ENCODE results near the gene SNRPB2.

Gene SNRPB2

DNA sequence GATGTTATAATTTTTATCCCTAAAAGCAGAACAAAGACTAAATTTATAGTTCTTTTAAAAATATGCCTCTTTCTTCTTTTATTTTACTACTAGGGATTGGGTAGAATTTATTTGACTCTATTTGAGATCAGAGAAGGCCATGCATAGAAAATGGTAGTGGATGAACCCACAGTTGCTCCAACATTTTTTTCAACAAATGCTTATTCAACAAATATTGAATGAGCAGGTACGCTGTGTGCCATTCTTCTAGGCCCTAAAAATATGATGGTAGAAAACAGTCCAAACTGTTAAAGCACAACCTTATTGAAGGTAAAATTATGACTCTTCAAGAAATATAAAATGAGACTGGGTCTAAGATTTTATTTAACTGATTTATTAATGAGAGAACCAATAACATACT is 48.3 kb downstream of the SNRPB2 start:
- no peaks in the 10 kb centered on the region for H3K36me3 Mint-ChIP-seq (ENCODE audit: insufficient read depth)
- H3K27me3 Mint-ChIP-seq = peaks cover 9 to 31% of the 10 kb centered on the region in 2 donors
- H3K4me1 Mint-ChIP-seq (ENCODE audit: low read depth in 2 of 2) = no peaks in the 10 kb centered on the region
- H3K27ac Mint-ChIP-seq = no peak overlapping the region
- H3K4me3 Mint-ChIP-seq = no peak overlapping the region
- peaks cover 5 to 10% of the 10 kb centered on the region in 2 donors for H3K9me3 Mint-ChIP-seq
- ATAC-seq (replicated peaks) (no peak), DNase-seq (no peak)

DNA sequence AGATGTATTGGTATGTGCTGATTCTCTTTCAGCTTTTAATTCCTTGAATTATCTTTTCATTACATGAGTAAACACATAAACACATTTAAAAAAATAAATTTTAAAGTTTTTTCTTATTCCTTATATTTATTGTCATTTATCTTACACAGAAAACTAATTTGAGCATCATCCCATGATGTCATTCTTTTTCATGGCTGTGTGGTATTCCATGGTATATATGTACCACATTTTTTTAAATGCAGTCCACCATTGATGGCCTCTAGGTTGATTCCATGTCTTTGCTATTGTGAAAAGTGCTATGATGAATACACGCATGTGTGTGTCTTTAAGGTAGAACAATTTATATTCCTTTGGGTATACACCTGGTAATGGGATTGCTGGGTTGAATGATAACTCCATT is 51.7 kb downstream of the SNRPB2 start:
- DNase-seq (no peak), ATAC-seq (replicated peaks) (no peak)
- H3K27ac Mint-ChIP-seq = no peak overlapping the region
- no peaks in the 10 kb centered on the region for H3K4me1 Mint-ChIP-seq (ENCODE audit: low read depth in 2 of 2)
- no peaks in the 10 kb centered on the region for H3K36me3 Mint-ChIP-seq (ENCODE audit: insufficient read depth)
- peaks cover 26 to 30% of the 10 kb centered on the region in 2 donors for H3K27me3 Mint-ChIP-seq
- H3K9me3 Mint-ChIP-seq = peaks cover 3 to 14% of the 10 kb centered on the region in 2 donors
- H3K4me3 Mint-ChIP-seq = no peak overlapping the region

DNA sequence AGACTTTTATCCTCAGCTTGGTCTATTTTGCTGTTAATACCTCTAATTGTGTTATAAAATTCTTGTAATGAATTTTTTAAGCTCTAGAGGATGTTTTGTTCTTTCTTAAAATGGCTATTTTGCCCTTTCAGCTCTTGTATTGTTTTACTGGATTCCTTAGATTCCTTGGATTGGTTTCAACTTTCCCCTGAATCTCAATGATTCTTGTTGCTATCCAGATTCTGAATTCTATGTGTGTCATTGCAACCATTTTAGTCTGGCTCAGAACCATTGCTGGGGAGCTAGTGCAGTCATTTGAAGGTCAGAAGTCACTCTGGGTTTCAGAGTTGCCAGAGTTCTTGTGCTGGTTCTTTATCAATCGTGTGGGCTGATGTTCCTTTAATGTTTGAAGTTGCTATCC is 55.4 kb downstream of the SNRPB2 start:
- H3K36me3 Mint-ChIP-seq (ENCODE audit: insufficient read depth) = no peaks in the 10 kb centered on the region
- H3K27ac Mint-ChIP-seq = no peak overlapping the region
- H3K27me3 Mint-ChIP-seq = peaks cover 39 to 42% of the 10 kb centered on the region in 2 donors
- H3K9me3 Mint-ChIP-seq = peaks cover 3 to 14% of the 10 kb centered on the region in 2 donors
- ATAC-seq (replicated peaks) = no peak
- H3K4me3 Mint-ChIP-seq = no peak overlapping the region
- no peak for DNase-seq
- no peaks in the 10 kb centered on the region for H3K4me1 Mint-ChIP-seq (ENCODE audit: low read depth in 2 of 2)

Data from effector memory CD8-positive, alpha-beta T cell (primary cell).